Left lung (tissue), 10 donors: ENCODE measurements around the gene TAOK1. TPM values are rescaled to one million over a fixed set of nuclear protein-coding genes. Genes with fewer than 3 reads are reported as not detected.
A peak's percentile ranks its signal among the peaks of the same experiment; 100 is the strongest.

ENCODE experiments used
- ATAC-seq: fragments of 200-7000 bp; cut with Tn5 transposase; one replicate; pipeline ENCODE4 v1.9.1; 2020; ENCODE audit warnings: moderate library complexity
- DNase-seq, 4 donors: peaks; one replicate each; pipeline ENCODE4 v3.0.0-alpha.2; 2013 to 2020
- H3K27ac ChIP-seq, 2 donors: fragments of 200-600 bp; sonication (generic) in 1 of 2; one replicate each; pipeline versions ENCODE4 v1.5.0 to v1.8.0; 2020 to 2021
- H3K27me3 ChIP-seq, 2 donors: fragments of 200-600 bp; sonication (generic) in 1 of 2; one replicate each; pipeline versions ENCODE4 v1.5.0 to v1.8.0; 2020 to 2021
- H3K36me3 ChIP-seq, 2 donors: fragments of 200-600 bp; sonication (generic) in 1 of 2; one replicate each; pipeline versions ENCODE4 v1.5.0 to v1.8.0; 2020 to 2021
- H3K4me1 ChIP-seq, 2 donors: fragments of 200-600 bp; one replicate each; pipeline ENCODE4 v1.8.0; 2021
- H3K4me3 ChIP-seq, 2 donors: fragments of 200-600 bp; sonication (generic) in 1 of 2; one replicate each; pipeline versions ENCODE4 v1.5.0 to v1.8.0; 2020 to 2021; ENCODE audit warnings: mild to moderate bottlenecking in 1 of 2
- H3K9me3 ChIP-seq, 2 donors: fragments of 200-600 bp; sonication (generic) in 1 of 2; one replicate each; pipeline versions ENCODE4 v1.5.0 to v1.8.0; 2020 to 2021
- CTCF ChIP-seq, 2 donors: fragments of 200-600 bp; sonication (generic) in 1 of 2; IDR thresholded peaks; one replicate each; pipeline versions ENCODE4 v1.5.0 to v1.8.0; 2021; ENCODE audit warnings: antibody characterized with exemption in 2 of 2
- intact Hi-C, 2 donors: fragments of 100-400 bp; cut with DNase I; formaldehyde crosslinking; loops; one replicate each; pipeline versions ENCODE4 v1.11.2 to v1.14.2; 2022
- polyA plus RNA-seq, 6 donors: library from polyadenylated mRNA; unstranded; fragments of 120-200 nt; gene quantifications; one replicate each; pipeline ENCODE4 v1.2.1, GENCODE V29; 2013; ENCODE audit not compliant: insufficient read length in 6 of 6
- total RNA-seq, 2 donors: library from RNA; stranded (reverse); fragmentation: NEBNext Ultra II Directional; extraction: Animal tissue kit (Norgen Biotek cat#: 25700); gene quantifications; one replicate each; pipeline ENCODE4 v1.2.1, GENCODE V29; 2021
- donor health status: DM: no; HTN: yes; CAD: no.
- donor health status: DM: no; HTN: no; CAD: no.

TAOK1 gene
- total and polyA plus RNA-seq, 8 donors, result 43.4 to 66.0 (median 46.3) TPM

GRCh38 chr17:29574732-29575510 lies 184.8 kb downstream of the TAOK1 start:
- peak in 1 of 4 donors; percentile 75 for DNase-seq
- no peak for TF ChIP-seq CTCF (IDR thresholded peaks at IDR 0.05)
- H3K9me3 ChIP-seq, result no peaks in the 10 kb centered on the region
- no peaks in the 10 kb centered on the region for H3K27me3 ChIP-seq
- no peak overlapping the region for H3K4me3 ChIP-seq
- no peak for ATAC-seq
- intact Hi-C loops, result no loop called here
- no peak overlapping the region for H3K27ac ChIP-seq
- peaks cover 0 to 69% of the 10 kb centered on the region in 2 donors for H3K36me3 ChIP-seq
- peaks cover 6 to 20% of the 10 kb centered on the region in 2 donors for H3K4me1 ChIP-seq

GRCh38 chr17:29575511-29576213 lies 185.5 kb downstream of the TAOK1 start:
- ATAC-seq, result no peak
- Histone ChIP-seq H3K4me1 (peaks cover 6 to 27% of the 10 kb centered on the region in 2 donors), H3K36me3 (peaks cover 0 to 70% of the 10 kb centered on the region in 2 donors), H3K27me3 (no peaks in the 10 kb centered on the region), H3K9me3 (no peaks in the 10 kb centered on the region), H3K4me3 (no peak overlapping the region), H3K27ac (no peak overlapping the region)
- peak in 1 of 4 donors; percentile 67 for DNase-seq
- intact Hi-C loops, result no loop called here
- no peak for TF ChIP-seq CTCF (IDR thresholded peaks at IDR 0.05)

GRCh38 chr17:29576214-29577000 lies 186.2 kb downstream of the TAOK1 start:
- ATAC-seq (no peak), DNase-seq (peak in 1 of 4 donors; percentile 73)
- intact Hi-C loops, result no loop called here
- peaks cover 0 to 77% of the 10 kb centered on the region in 2 donors for H3K36me3 ChIP-seq
- no peaks in the 10 kb centered on the region for H3K9me3 ChIP-seq
- peaks cover 6 to 29% of the 10 kb centered on the region in 2 donors for H3K4me1 ChIP-seq
- H3K4me3 ChIP-seq, result no peak overlapping the region
- H3K27ac ChIP-seq, result no peak overlapping the region
- no peak for TF ChIP-seq CTCF (IDR thresholded peaks at IDR 0.05)
- H3K27me3 ChIP-seq, result no peaks in the 10 kb centered on the region

- Histone ChIP-seq H3K9me3 (no peaks in the 10 kb centered on the region), H3K27me3 (no peaks in the 10 kb centered on the region), H3K4me1 (peaks cover 5 to 26% of the 10 kb centered on the region in 2 donors), H3K36me3 (peaks cover 0 to 82% of the 10 kb centered on the region in 2 donors), H3K4me3 (no peak overlapping the region), H3K27ac (no peak overlapping the region)
- ATAC-seq (no peak), DNase-seq (no peak)
- intact Hi-C loops, result no loop called here
- no peak for TF ChIP-seq CTCF (IDR thresholded peaks at IDR 0.05)
Observed at GRCh38 chr17:29577001-29577370, 186.8 kb downstream of the TAOK1 start.
